ENCODE measurements around the gene ANKRD11.

Gene ANKRD11

GRCh38 chr16:89318430-89318758 lies 172.0 kb downstream of the ANKRD11 start:
- Histone ChIP-seq H3K79me2 (ENCODE audit: low read length) (peaks cover 91% of the 10 kb centered on the region), H3K27ac (ENCODE audit: low read length) (no peak overlapping the region), H3K36me3 (replicated peaks; ENCODE audit: insufficient read depth, low read length) (no peaks in the 10 kb centered on the region), H4K20me1 (ENCODE audit: insufficient read depth, low read length) (no peaks in the 10 kb centered on the region), H3K4me2 (ENCODE audit: low read depth, low read length) (no peak overlapping the region), H3K9me3 (replicated peaks; ENCODE audit: insufficient read depth, low read length) (no peaks in the 10 kb centered on the region), H3K9me2 (replicated peaks; ENCODE audit: insufficient read depth, low read length) (no peaks in the 10 kb centered on the region), H3K27me3 (replicated peaks; ENCODE audit: insufficient read depth, low read length) (no peaks in the 10 kb centered on the region), H3K4me3 (ENCODE audit: low read length) (no peak overlapping the region), H2AFZ (ENCODE audit: low read length) (no peak overlapping the region), H3K4me1 (ENCODE audit: low read length) (peaks cover 46% of the 10 kb centered on the region), H3F3A (ENCODE audit: insufficient read depth, low read length) (peaks cover 25% of the 10 kb centered on the region), H3K9ac (ENCODE audit: low read length) (no peak overlapping the region)
- DNase-seq = no peak
- TF ChIP-seq CTCF (IDR thresholded peaks at IDR 0.05; ENCODE audit: low read length) (no peak), EZH2phosphoT487 (IDR thresholded peaks at IDR 0.05; ENCODE audit: low read length) (no peak), EZH2 (optimal IDR thresholded peaks at IDR 0.05; ENCODE audit: low read depth, low read length) (no peak)

DNA sequence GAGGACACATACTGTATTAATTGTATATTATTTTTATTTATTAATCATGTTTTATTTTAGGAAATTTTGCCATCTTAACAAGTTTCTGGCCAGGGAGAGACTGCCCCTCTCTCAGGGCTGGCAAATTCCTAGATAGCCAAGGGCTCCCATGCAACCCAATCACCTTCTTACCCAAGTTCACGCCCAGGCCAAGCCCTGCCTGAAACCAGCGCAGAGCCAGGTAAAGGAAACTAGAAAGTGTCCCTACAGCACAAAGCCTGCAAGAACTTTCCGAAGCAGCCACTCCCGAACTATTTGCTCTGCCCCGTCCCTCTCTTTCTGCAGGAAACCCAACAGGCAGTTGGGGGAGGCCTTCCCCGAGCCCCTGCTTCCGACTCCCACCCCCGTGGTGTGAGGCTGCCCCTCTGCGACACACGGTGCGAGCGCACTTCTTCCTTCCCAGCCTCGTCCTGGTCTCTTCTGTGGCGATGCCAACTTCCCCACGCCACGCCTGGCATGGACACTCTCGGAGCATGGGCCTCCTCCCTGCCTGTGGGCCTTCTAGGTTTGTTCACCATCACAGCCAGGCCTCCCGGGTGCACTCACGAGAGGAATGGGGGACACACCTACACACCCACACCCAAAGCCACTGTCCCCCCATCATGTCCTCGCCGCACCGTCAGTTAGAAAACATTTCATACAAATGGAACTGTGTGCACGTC lies 172.5 kb downstream of the ANKRD11 start:
- Histone ChIP-seq H3K79me2 (ENCODE audit: low read length) (peaks cover 92% of the 10 kb centered on the region), H3K27ac (ENCODE audit: low read length) (no peak overlapping the region), H3K36me3 (replicated peaks; ENCODE audit: insufficient read depth, low read length) (no peaks in the 10 kb centered on the region), H3K27me3 (replicated peaks; ENCODE audit: insufficient read depth, low read length) (no peaks in the 10 kb centered on the region), H3K9ac (ENCODE audit: low read length) (no peak overlapping the region), H3K4me2 (ENCODE audit: low read depth, low read length) (no peak overlapping the region), H3K9me2 (replicated peaks; ENCODE audit: insufficient read depth, low read length) (no peaks in the 10 kb centered on the region), H3F3A (ENCODE audit: insufficient read depth, low read length) (peaks cover 25% of the 10 kb centered on the region), H4K20me1 (ENCODE audit: insufficient read depth, low read length) (no peaks in the 10 kb centered on the region), H3K4me3 (ENCODE audit: low read length) (no peak overlapping the region), H3K9me3 (replicated peaks; ENCODE audit: insufficient read depth, low read length) (no peaks in the 10 kb centered on the region), H2AFZ (ENCODE audit: low read length) (no peak overlapping the region), H3K4me1 (ENCODE audit: low read length) (peaks cover 46% of the 10 kb centered on the region)
- DNase-seq = no peak
- TF ChIP-seq EZH2 (optimal IDR thresholded peaks at IDR 0.05; ENCODE audit: low read depth, low read length) (no peak), EZH2phosphoT487 (IDR thresholded peaks at IDR 0.05; ENCODE audit: low read length) (no peak), CTCF (IDR thresholded peaks at IDR 0.05; ENCODE audit: low read length) (no peak)

GRCh38 chr16:89317101-89317671 lies 173.2 kb downstream of the ANKRD11 start:
- no peaks in the 10 kb centered on the region for H3K36me3 ChIP-seq (replicated peaks; ENCODE audit: insufficient read depth, low read length)
- H4K20me1 ChIP-seq (ENCODE audit: insufficient read depth, low read length) = no peaks in the 10 kb centered on the region
- no peak overlapping the region for H3K4me3 ChIP-seq (ENCODE audit: low read length)
- H3K79me2 ChIP-seq (ENCODE audit: low read length) = peaks cover 92% of the 10 kb centered on the region
- H3K9me2 ChIP-seq (replicated peaks; ENCODE audit: insufficient read depth, low read length) = no peaks in the 10 kb centered on the region
- H3K4me2 ChIP-seq (ENCODE audit: low read depth, low read length) = peak overlapping the region; percentile 41; the same call in 1 of the 2 replicates
- H3K9me3 ChIP-seq (replicated peaks; ENCODE audit: insufficient read depth, low read length) = no peaks in the 10 kb centered on the region
- H3F3A ChIP-seq (ENCODE audit: insufficient read depth, low read length) = peaks cover 25% of the 10 kb centered on the region
- H3K9ac ChIP-seq (ENCODE audit: low read length) = no peak overlapping the region
- peak overlapping the region; percentile 90; the same call in 1 of the 2 replicates for H3K27ac ChIP-seq (ENCODE audit: low read length)
- no peaks in the 10 kb centered on the region for H3K27me3 ChIP-seq (replicated peaks; ENCODE audit: insufficient read depth, low read length)
- DNase-seq = no peak
- peaks cover 46% of the 10 kb centered on the region for H3K4me1 ChIP-seq (ENCODE audit: low read length)
- no peak for TF ChIP-seq EZH2phosphoT487 (IDR thresholded peaks at IDR 0.05; ENCODE audit: low read length)
- H2AFZ ChIP-seq (ENCODE audit: low read length) = no peak overlapping the region

- Histone ChIP-seq H3K9ac (ENCODE audit: low read length) (0 out of 2 replicates have a peak overlapping the region, but pooled peaks have one; percentile 18), H4K20me1 (ENCODE audit: insufficient read depth, low read length) (no peaks in the 10 kb centered on the region), H2AFZ (ENCODE audit: low read length) (no peak overlapping the region), H3F3A (ENCODE audit: insufficient read depth, low read length) (peaks cover 25% of the 10 kb centered on the region), H3K79me2 (ENCODE audit: low read length) (peaks cover 92% of the 10 kb centered on the region), H3K9me2 (replicated peaks; ENCODE audit: insufficient read depth, low read length) (no peaks in the 10 kb centered on the region), H3K4me1 (ENCODE audit: low read length) (peaks cover 46% of the 10 kb centered on the region), H3K9me3 (replicated peaks; ENCODE audit: insufficient read depth, low read length) (no peaks in the 10 kb centered on the region), H3K36me3 (replicated peaks; ENCODE audit: insufficient read depth, low read length) (no peaks in the 10 kb centered on the region), H3K27me3 (replicated peaks; ENCODE audit: insufficient read depth, low read length) (no peaks in the 10 kb centered on the region), H3K4me2 (ENCODE audit: low read depth, low read length) (peak overlapping the region; percentile 41; the same call in 1 of the 2 replicates), H3K4me3 (ENCODE audit: low read length) (no peak overlapping the region; the same call in 1 of the 2 replicates), H3K27ac (ENCODE audit: low read length) (peak overlapping the region; percentile 90)
- TF ChIP-seq EZH2phosphoT487 (IDR thresholded peaks at IDR 0.05; ENCODE audit: low read length) = no peak
- no peak for TF ChIP-seq CTCF (IDR thresholded peaks at IDR 0.05; ENCODE audit: low read length)
- no peak for TF ChIP-seq EZH2 (optimal IDR thresholded peaks at IDR 0.05; ENCODE audit: low read depth, low read length)
- no peak for DNase-seq
Observed at GRCh38 chr16:89316701-89317100, 173.7 kb downstream of the ANKRD11 start.

All from MM.1S (cell line).